ENCODE data around the gene IL17REL. TPM values are rescaled to one million over a fixed set of nuclear protein-coding genes. Genes with fewer than 3 reads are reported as not detected.
A peak's percentile ranks its signal among the peaks of the same experiment; 100 is the strongest.

The IL17REL gene
- total RNA-seq, 1 donor from 2014 or later, result 0.17 TPM

- Mint-ChIP-seq H3K9me3 (ENCODE audit: low read depth) (no peaks in the 10 kb centered on the region), H3K36me3 (ENCODE audit: low read depth) (no peaks in the 10 kb centered on the region), H3K4me1 (ENCODE audit: low read depth) (peaks cover 14% of the 10 kb centered on the region), H3K4me3 (ENCODE audit: unreplicated experiment) (peak overlapping the region; percentile 75), H3K27ac (ENCODE audit: unreplicated experiment) (peak overlapping the region; percentile 86), H3K27me3 (ENCODE audit: low read depth) (no peaks in the 10 kb centered on the region)
- no peak for TF ChIP-seq CTCF (IDR thresholded peaks at IDR 0.05)
- peak; percentile 96 for DNase-seq (ENCODE audit: low spot score)
These were observed 41.9 kb downstream of the IL17REL start for GRCh38 chr22:49970528-49971231.

GRCh38 chr22:49969751-49970527 lies 42.6 kb downstream of the IL17REL start:
- no peak overlapping the region for H3K4me3 Mint-ChIP-seq (ENCODE audit: unreplicated experiment)
- DNase-seq (ENCODE audit: low spot score), result peak; percentile 91
- peak overlapping the region; percentile 86 for H3K27ac Mint-ChIP-seq (ENCODE audit: unreplicated experiment)

GRCh38 chr22:49968831-49969661 lies 43.5 kb downstream of the IL17REL start:
- peak; percentile 92 for DNase-seq (ENCODE audit: low spot score)
- TF ChIP-seq CTCF (IDR thresholded peaks at IDR 0.05), result no peak
- Mint-ChIP-seq H3K4me1 (ENCODE audit: low read depth) (peaks cover 11% of the 10 kb centered on the region), H3K9me3 (ENCODE audit: low read depth) (no peaks in the 10 kb centered on the region), H3K27me3 (ENCODE audit: low read depth) (no peaks in the 10 kb centered on the region), H3K27ac (ENCODE audit: unreplicated experiment) (no peak overlapping the region), H3K4me3 (ENCODE audit: unreplicated experiment) (no peak overlapping the region), H3K36me3 (ENCODE audit: low read depth) (no peaks in the 10 kb centered on the region)

More at GRCh38 chr22:49969751-49970527, 42.6 kb downstream of the IL17REL start:
- H3K27me3 Mint-ChIP-seq (ENCODE audit: low read depth), result no peaks in the 10 kb centered on the region
- H3K4me1 Mint-ChIP-seq (ENCODE audit: low read depth), result peaks cover 11% of the 10 kb centered on the region
- TF ChIP-seq CTCF (IDR thresholded peaks at IDR 0.05), result no peak
- no peaks in the 10 kb centered on the region for H3K9me3 Mint-ChIP-seq (ENCODE audit: low read depth)
- no peaks in the 10 kb centered on the region for H3K36me3 Mint-ChIP-seq (ENCODE audit: low read depth)

- Mint-ChIP-seq H3K27me3 (ENCODE audit: low read depth) (no peaks in the 10 kb centered on the region), H3K4me1 (ENCODE audit: low read depth) (peaks cover 18% of the 10 kb centered on the region), H3K36me3 (ENCODE audit: low read depth) (peaks cover 1% of the 10 kb centered on the region), H3K27ac (ENCODE audit: unreplicated experiment) (peak overlapping the region; percentile 12), H3K4me3 (ENCODE audit: unreplicated experiment) (no peak overlapping the region), H3K9me3 (ENCODE audit: low read depth) (no peaks in the 10 kb centered on the region)
- no peak for TF ChIP-seq CTCF (IDR thresholded peaks at IDR 0.05)
- peak; percentile 85 for DNase-seq (ENCODE audit: low spot score)
These were observed 44.2 kb downstream of the IL17REL start for GRCh38 chr22:49968313-49968830.
